SK-N-MC (cell line): ENCODE data around the gene TK2.

Source experiments
- EZH2 ChIP-seq: fragments of 200-600 bp; sonication (generic); IDR thresholded peaks from one replicate; pipeline ENCODE4 v1.6.1; 2017; ENCODE audit warnings: antibody characterized with exemption
- POLR2AphosphoS5 ChIP-seq: IDR thresholded peaks from 2 replicates; pipeline ENCODE4 v1.6.1; 2012; ENCODE audit warnings: mild to moderate bottlenecking, low read depth, low read length, borderline replicate concordance

DNA sequence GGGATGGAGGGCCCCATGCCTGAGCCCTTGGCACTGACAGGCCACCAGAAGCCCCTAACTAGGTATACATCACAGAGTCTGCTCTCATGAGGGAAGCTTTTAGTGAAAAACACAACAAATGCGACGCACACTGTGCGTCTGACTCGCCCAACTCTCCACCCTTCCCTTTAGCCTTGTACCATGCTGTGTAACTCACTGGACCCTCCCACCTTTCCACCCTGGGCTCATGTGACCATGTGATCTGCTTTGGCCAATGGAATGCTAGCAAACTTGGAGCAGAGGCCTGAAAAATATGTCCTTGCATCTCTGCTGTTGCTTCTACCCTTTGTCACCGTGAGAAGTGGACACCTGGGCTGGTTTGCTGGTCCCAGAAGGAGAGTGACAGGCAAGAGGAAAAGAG, 21.6 kb downstream of the TK2 start:
- TF ChIP-seq EZH2: no peak
- TF ChIP-seq POLR2AphosphoS5: no peak
